ENCODE results near the gene VGF.

- no peak for TF ChIP-seq REST (IDR thresholded peaks at IDR 0.05; ENCODE audit: insufficient replicate concordance, low read depth)
- TF ChIP-seq, protein P1, sequence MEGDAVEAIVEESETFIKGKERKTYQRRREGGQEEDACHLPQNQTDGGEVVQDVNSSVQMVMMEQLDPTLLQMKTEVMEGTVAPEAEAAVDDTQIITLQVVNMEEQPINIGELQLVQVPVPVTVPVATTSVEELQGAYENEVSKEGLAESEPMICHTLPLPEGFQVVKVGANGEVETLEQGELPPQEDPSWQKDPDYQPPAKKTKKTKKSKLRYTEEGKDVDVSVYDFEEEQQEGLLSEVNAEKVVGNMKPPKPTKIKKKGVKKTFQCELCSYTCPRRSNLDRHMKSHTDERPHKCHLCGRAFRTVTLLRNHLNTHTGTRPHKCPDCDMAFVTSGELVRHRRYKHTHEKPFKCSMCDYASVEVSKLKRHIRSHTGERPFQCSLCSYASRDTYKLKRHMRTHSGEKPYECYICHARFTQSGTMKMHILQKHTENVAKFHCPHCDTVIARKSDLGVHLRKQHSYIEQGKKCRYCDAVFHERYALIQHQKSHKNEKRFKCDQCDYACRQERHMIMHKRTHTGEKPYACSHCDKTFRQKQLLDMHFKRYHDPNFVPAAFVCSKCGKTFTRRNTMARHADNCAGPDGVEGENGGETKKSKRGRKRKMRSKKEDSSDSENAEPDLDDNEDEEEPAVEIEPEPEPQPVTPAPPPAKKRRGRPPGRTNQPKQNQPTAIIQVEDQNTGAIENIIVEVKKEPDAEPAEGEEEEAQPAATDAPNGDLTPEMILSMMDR (IDR thresholded peaks at IDR 0.05; ENCODE audit: insufficient read depth, low read length): no peak
- TF ChIP-seq POLR2AphosphoS5 (IDR thresholded peaks at IDR 0.05; ENCODE audit: low read depth): no peak
- no peak for TF ChIP-seq GABPA (IDR thresholded peaks at IDR 0.05; ENCODE audit: low read depth)
- TF ChIP-seq SPI1 (IDR thresholded peaks at IDR 0.05; ENCODE audit: borderline replicate concordance, low read depth): no peak
Measured at GRCh38 chr7:101116898-101117297, 48.5 kb downstream of the VGF start.
